Breast epithelium (tissue), 4 donors: Measurements from ENCODE around the gene PDS5B. TPM values are rescaled to one million over a fixed set of nuclear protein-coding genes. Genes with fewer than 3 reads are reported as not detected.
"Not testable (repeated sequence)": the region's sequence is repeated elsewhere in the genome, so short reads cannot be mapped to it uniquely, and the experiment has no call there.

ENCODE experiments used
- DNase-seq, 2 donors: peaks; one replicate each; pipeline ENCODE4 v3.0.0-alpha.2; 2019; ENCODE audit warnings: low spot score in 2 of 2
- H3K27ac ChIP-seq, 2 donors: fragments of 200-600 bp; sonication (generic) in 1 of 2; one replicate each; pipeline ENCODE4 v1.5.1; 2016 to 2019; ENCODE audit warnings: mild to moderate bottlenecking in 1 of 2
- H3K27me3 ChIP-seq, 2 donors: fragments of 200-600 bp; sonication (generic) in 1 of 2; one replicate each; pipeline versions ENCODE4 v1.5.1 to v1.6.0; 2017 to 2019; ENCODE audit warnings: control low read depth in 1 of 2, mild to moderate bottlenecking in 1 of 2
- H3K36me3 ChIP-seq: fragments of 200-600 bp; one replicate; pipeline ENCODE4 v1.5.1; 2019
- H3K4me1 ChIP-seq, 2 donors: fragments of 200-600 bp; sonication (generic); one replicate each; pipeline ENCODE4 v1.5.1; 2016 to 2019; ENCODE audit warnings: control low read depth in 1 of 2
- H3K4me3 ChIP-seq, 3 donors: fragments of 200-600 bp; sonication (generic); 1 replicate in 2 of 3; 2 replicates in 1 of 3; pipeline ENCODE4 v1.5.1; 2016 to 2019; ENCODE audit warnings: mild to moderate bottlenecking in 3 of 3, moderate library complexity in 2 of 3
- H3K9me3 ChIP-seq, 2 donors: fragments of 200-600 bp; sonication (generic) in 1 of 2; one replicate each; pipeline ENCODE4 v1.5.1; 2016 to 2019; ENCODE audit warnings: control low read depth in 1 of 2
- POLR2A ChIP-seq: fragments of 450-650 bp; IDR thresholded peaks from one replicate; pipeline ENCODE4 v1.6.1; 2016; ENCODE audit warnings: antibody characterized with exemption, mild to moderate bottlenecking, moderate library complexity
- POLR2AphosphoS5 ChIP-seq, 3 donors: sonication (generic); formaldehyde crosslinking; IDR thresholded peaks; one replicate each; pipeline ENCODE4 v1.6.1; 2017; ENCODE audit warnings: antibody characterized with exemption in 3 of 3
- intact Hi-C: fragments of 100-400 bp; cut with DNase I; formaldehyde crosslinking; loops from one replicate; pipeline ENCODE4 v1.15.1; 2023; ENCODE audit warnings: low total_unique reads
- total RNA-seq, 3 donors: library from RNA; depleted of rRNA; stranded (reverse); fragments of >200 nt; gene quantifications; one replicate each; pipeline ENCODE4 v1.1.0, GENCODE V29; 2016
- TF ChIP-seq, protein P1 (sequence below), 3 donors: fragments of 450-650 bp; IDR thresholded peaks; one replicate each; pipeline ENCODE4 v1.5.1; 2016 to 2017; ENCODE audit warnings: antibody characterized with exemption in 3 of 3, mild to moderate bottlenecking in 3 of 3, moderate library complexity in 3 of 3

PDS5B gene
- total RNA-seq, 3 donors from 2014 or later, result 35.0 to 71.7 (median 66.2) TPM

GRCh38 chr13:32824675-32825074 is 238.4 kb downstream of the PDS5B start:
- TF ChIP-seq POLR2A (no peak), POLR2AphosphoS5 (IDR thresholded peaks at IDR 0.05) (no peak)
- TF ChIP-seq, protein P1, sequence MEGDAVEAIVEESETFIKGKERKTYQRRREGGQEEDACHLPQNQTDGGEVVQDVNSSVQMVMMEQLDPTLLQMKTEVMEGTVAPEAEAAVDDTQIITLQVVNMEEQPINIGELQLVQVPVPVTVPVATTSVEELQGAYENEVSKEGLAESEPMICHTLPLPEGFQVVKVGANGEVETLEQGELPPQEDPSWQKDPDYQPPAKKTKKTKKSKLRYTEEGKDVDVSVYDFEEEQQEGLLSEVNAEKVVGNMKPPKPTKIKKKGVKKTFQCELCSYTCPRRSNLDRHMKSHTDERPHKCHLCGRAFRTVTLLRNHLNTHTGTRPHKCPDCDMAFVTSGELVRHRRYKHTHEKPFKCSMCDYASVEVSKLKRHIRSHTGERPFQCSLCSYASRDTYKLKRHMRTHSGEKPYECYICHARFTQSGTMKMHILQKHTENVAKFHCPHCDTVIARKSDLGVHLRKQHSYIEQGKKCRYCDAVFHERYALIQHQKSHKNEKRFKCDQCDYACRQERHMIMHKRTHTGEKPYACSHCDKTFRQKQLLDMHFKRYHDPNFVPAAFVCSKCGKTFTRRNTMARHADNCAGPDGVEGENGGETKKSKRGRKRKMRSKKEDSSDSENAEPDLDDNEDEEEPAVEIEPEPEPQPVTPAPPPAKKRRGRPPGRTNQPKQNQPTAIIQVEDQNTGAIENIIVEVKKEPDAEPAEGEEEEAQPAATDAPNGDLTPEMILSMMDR (IDR thresholded peaks at IDR 0.05), result no peak
- H3K36me3 ChIP-seq, result no peaks in the 10 kb centered on the region
- H3K4me1 ChIP-seq, result no peaks in the 10 kb centered on the region
- intact Hi-C loops, result no loop called here
- no peak for DNase-seq
- H3K4me3 ChIP-seq, result no peak overlapping the region
- H3K27ac ChIP-seq, result no peak overlapping the region
- no peaks in the 10 kb centered on the region for H3K27me3 ChIP-seq
- H3K9me3 ChIP-seq, result no peaks in the 10 kb centered on the region

GRCh38 chr13:32825481-32825880 is 239.2 kb downstream of the PDS5B start:
- TF ChIP-seq POLR2AphosphoS5 (IDR thresholded peaks at IDR 0.05) (no peak), POLR2A (no peak)
- TF ChIP-seq, protein P1 (IDR thresholded peaks at IDR 0.05), result no peak
- Histone ChIP-seq H3K27me3 (no peaks in the 10 kb centered on the region), H3K9me3 (no peaks in the 10 kb centered on the region), H3K4me3 (no peak overlapping the region), H3K4me1 (no peaks in the 10 kb centered on the region), H3K36me3 (no peaks in the 10 kb centered on the region), H3K27ac (no peak overlapping the region)
- DNase-seq, result no peak
- intact Hi-C loops, result no loop called here

DNA sequence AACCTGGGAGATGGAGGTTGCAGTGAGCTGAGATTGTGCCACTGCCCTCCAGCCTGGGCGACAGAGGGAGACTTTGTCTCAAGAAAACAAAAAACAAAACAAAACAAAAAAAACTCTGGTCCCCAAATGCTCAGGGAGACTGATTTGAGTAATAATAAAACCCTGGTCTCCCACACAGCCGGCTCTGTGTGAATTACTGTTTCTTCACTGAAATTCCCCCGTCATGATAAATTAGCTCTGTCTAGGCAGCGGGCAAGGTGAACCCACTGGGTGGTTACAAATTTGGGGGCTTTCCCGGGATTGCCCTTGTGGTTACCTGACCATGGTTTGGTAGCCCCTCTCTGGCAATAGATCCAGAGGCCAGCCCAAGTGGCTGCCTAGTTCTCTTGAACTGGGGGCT is 240.1 kb downstream of the PDS5B start:
- intact Hi-C loops, H3K36me3 ChIP-seq, H3K27ac ChIP-seq, H3K27me3 ChIP-seq, DNase-seq, H3K4me3 ChIP-seq, H3K9me3 ChIP-seq, H3K4me1 ChIP-seq: not testable (repeated sequence)

Other genes with a start within 250 kb of the PDS5B start
- 10 to 100 TPM; 15.7 to 54.3 (median 33.8) TPM for gene N4BP2L1, start 158.3 kb upstream of the PDS5B start, total RNA-seq
- 100 to 1,000 TPM; 130 to 341 (median 250) TPM for gene N4BP2L2, start 47.7 kb upstream of the PDS5B start, total RNA-seq